ELR (cell line): Measurements from ENCODE around the gene MRPL20.
"Not testable (repeated sequence)": the region's sequence is repeated elsewhere in the genome, so short reads cannot be mapped to it uniquely, and the experiment has no call there.

Experiments used
- DNase-seq: peaks from one replicate; pipeline ENCODE4 v3.0.0-alpha.2; 2015; ENCODE audit warnings: low read depth

The MRPL20 gene

GRCh38 chr1:1406821-1407635 lies at the start of gene MRPL20:
MRPL20 (minus strand) TSS chr1:1407293; CDS start chr1:1407217, 76 bp downstream.
- peak; percentile 93 for DNase-seq

- not testable (repeated sequence) for DNase-seq
Measured at GRCh38 chr1:1456683-1457255, 49.7 kb upstream of the MRPL20 start.

- DNase-seq, result not testable (repeated sequence)
Measured at GRCh38 chr1:1455934-1456333, 48.8 kb upstream of the MRPL20 start.

GRCh38 chr1:1455366-1455884 lies 48.3 kb upstream of the MRPL20 start:
- no peak for DNase-seq

- DNase-seq, result not testable (repeated sequence)
Measured at GRCh38 chr1:1454286-1455056, 47.4 kb upstream of the MRPL20 start.

- DNase-seq, result no peak
Measured at GRCh38 chr1:1452882-1453281, 45.8 kb upstream of the MRPL20 start.

GRCh38 chr1:1452365-1452739 lies 45.3 kb upstream of the MRPL20 start:
- DNase-seq, result not testable (repeated sequence)

- no peak for DNase-seq
Measured at GRCh38 chr1:1451696-1452364, 44.7 kb upstream of the MRPL20 start.

- DNase-seq, result not testable (repeated sequence)
Measured at GRCh38 chr1:1450616-1451015, 43.5 kb upstream of the MRPL20 start.

GRCh38 chr1:1449099-1449739 lies 42.1 kb upstream of the MRPL20 start, which contains the start of gene ATAD3C:
ATAD3C (plus strand) TSS chr1:1449689; CDS start chr1:1450684, 995 bp downstream.
- no peak for DNase-seq

- DNase-seq, result not testable (repeated sequence)
Measured at GRCh38 chr1:1446631-1447030, 39.5 kb upstream of the MRPL20 start.

- DNase-seq, result no peak
Measured at GRCh38 chr1:1442069-1442770, 35.1 kb upstream of the MRPL20 start.

- peak; percentile 42 for DNase-seq
Measured at GRCh38 chr1:1441002-1441888, 34.2 kb upstream of the MRPL20 start.

GRCh38 chr1:1440262-1441001 lies 33.3 kb upstream of the MRPL20 start:
- DNase-seq, result no peak

- no peak for DNase-seq
Measured at GRCh38 chr1:1439546-1440261, 32.6 kb upstream of the MRPL20 start.

GRCh38 chr1:1438531-1439381 lies 31.7 kb upstream of the MRPL20 start:
- no peak for DNase-seq

GRCh38 chr1:1437904-1438376 lies 30.8 kb upstream of the MRPL20 start:
- DNase-seq, result peak; percentile 47
